Neural progenitor cell (in vitro differentiated cells): Measurements from ENCODE around the gene USP32.
"Not testable (repeated sequence)": the region's sequence is repeated elsewhere in the genome, so short reads cannot be mapped to it uniquely, and the experiment has no call there.

Experiments used
- CTCF ChIP-seq: fragments of 200-600 bp; sonication (generic); IDR thresholded peaks from 2 replicates; pipeline ENCODE4 v1.5.1; 2017; ENCODE audit warnings: antibody characterized with exemption, mild to moderate bottlenecking
- EZH2phosphoT487 ChIP-seq: fragments of 200-600 bp; sonication (generic); IDR thresholded peaks from 2 replicates; pipeline ENCODE4 v1.6.1; 2017; ENCODE audit warnings: antibody characterized with exemption

GRCh38 chr17:60180380-60180779 lies 211.6 kb downstream of the USP32 start:
- TF ChIP-seq CTCF, EZH2phosphoT487: not testable (repeated sequence)
